DMS53 (cell line): ENCODE measurements around the gene GNA14.
"Not testable (repeated sequence)": the region's sequence is repeated elsewhere in the genome, so short reads cannot be mapped to it uniquely, and the experiment has no call there.

Source experiments
- DNase-seq: peaks from one replicate; lab custom pipeline; 2025; lab: John Stamatoyannopoulos, UW

The GNA14 gene

DNA sequence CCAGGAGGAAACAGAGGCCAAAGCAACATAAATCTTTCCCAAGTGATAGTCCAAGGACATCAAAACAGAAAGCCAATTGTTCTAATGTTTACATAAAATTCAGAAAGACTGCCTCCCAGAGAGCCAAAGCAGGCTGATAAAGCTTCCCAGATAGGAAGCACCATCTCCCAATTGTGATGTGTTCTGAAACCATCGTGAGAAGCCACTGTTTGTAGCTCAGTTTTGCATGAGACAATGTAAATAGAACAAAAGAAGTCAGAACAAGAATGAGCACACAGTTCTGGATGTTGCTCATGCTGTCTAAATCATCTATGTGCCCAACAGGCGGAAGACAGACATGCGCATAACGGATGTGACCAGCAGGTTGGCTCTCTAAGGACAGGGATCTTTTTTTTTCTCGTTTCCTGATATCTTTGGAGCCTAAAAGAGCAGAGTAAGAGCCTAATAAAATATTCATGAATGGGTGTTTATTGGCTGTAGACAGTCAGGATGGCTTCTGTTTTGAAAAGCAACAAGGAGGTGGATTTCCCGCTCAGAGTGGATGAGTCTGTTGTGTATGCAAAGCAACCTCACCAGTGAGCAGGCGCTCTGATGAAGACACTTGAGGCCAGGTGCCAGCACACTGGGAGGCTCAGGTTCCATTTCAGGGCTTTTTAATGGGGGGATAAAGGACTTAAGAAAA lies 113.6 kb downstream of the GNA14 start:
- peak; percentile 32 for DNase-seq

DNA sequence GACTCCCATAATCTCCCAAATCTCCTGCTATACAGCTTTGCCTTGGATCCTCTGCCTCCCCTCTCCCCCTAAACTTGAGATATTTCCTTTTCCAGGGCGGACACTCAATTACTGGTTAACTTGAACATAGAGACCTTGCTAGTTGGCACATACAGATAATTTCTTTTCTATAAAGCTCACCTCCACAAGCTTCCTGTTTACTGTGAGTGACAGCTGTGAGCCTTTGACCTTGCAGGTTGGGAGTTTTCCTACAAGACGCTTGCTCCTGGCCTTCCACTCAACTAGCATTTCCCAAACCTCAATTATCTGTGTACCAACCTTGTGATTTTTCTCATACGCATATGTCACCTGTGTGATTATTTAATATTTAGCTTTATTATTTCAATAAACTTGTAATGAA lies 114.5 kb downstream of the GNA14 start:
- peak; percentile 2 for DNase-seq

DNA sequence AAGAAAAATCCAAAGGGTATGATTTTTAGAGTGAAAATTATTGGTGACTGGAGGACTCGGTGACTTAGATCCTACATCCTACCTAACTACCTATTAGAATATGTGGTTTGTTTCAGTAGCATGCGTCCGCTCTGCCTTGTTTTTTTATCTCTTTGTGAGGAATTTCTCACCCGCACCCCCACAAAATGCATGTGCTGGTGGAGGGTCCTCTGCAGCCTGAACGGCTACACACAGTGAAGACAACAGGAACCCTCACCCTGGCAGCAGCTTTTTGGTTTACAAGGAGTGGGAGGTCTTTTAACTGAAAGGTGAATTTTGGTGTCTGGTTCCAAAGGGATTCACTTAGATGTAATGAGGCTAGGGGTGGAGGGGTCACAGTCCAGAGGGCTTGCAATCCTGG lies 115.5 kb downstream of the GNA14 start:
- DNase-seq, result no peak

DNA sequence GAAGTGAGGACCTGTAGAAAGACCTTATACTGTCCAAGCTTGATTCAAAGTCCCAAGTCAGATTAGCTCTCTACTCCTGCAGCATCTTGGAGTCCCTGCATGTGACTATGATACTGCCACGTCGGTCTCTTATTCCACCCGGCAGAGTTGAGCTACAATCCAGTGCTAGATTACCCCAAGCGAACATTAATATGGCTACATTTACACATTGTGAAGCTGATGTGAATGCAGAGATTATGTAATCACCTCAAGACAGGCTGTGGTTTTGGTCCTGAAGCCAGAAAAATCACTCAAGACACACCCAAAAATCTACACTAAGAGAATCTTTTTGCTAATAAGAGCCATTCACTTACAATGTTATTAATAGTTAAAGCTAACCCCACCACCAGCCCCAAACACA lies 116.7 kb downstream of the GNA14 start:
- no peak for DNase-seq

DNA sequence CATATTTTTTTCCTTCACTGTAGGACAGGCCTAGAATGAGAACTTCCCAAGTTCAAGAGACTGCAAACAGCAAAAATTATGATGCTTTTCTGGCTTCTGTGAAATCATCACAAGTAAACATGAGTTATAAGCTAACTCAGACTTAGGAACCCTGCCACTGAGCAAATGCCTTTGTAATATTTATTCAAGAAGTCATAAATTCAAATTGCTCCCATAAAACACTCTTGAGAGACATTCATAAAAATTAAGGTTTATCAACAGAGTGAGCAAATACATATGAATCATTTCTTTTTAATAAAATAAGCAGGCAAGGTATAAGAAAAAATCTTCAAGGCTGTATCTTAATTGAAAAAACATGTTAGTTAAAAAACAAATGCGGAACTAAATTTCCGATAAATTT lies 124.2 kb downstream of the GNA14 start:
- no peak for DNase-seq

DNA sequence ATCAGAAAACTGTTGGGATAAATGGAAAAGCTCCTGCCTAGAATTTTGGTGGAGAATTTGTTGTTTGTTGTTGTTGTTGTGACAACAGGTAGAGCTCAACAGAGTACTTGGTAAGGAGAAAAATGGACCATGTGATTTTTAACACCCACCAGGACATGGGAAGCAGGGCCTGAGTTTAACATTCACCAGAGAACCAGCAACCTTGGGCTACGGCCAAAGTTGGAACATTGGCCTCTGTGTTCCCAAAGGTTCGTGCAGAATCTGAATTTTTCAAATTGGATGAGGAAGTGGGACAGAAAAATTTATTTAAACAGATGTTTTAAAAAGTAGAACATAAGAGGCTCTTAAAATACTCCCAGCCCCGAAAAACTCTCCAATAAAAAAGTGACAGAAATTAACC lies 127.0 kb downstream of the GNA14 start:
- no peak for DNase-seq

DNA sequence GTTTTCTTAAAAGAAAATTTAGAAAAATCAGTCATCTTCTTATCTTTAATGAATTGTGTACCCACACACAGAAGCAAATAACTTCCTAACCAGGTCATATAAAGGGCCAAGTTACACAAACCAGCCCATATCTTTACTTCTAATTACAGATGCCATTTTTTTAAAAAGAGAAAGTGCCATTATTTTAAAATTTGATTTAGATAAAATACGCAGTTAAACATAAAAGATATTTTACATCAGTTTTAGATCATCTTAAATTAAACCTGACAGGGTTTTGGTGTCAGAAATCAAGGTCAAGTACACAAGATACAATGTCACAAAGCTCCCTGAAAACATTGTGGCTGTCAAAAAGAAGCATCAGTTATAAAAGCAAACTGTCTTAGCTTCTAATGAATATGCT lies 129.4 kb downstream of the GNA14 start:
- DNase-seq, result no peak

DNA sequence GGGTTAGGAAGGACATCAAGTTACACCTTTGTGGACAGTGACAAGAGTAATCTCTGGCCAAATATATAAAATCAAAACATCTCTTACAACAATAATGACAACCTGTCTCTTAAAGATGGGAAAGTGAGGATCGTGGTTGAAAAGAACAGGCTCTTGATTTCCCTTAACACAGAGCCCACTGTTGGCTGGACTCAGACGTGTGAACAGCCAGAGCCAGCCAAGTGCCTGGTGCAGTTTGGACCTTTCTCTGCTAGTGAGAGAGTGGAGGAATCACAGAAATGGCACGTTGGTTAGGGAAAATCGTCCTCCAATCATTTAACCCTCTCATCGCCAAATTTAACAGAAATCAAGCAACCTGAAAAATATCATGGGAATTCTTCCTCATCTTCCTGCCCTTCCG lies 131.3 kb downstream of the GNA14 start:
- no peak for DNase-seq

DNA sequence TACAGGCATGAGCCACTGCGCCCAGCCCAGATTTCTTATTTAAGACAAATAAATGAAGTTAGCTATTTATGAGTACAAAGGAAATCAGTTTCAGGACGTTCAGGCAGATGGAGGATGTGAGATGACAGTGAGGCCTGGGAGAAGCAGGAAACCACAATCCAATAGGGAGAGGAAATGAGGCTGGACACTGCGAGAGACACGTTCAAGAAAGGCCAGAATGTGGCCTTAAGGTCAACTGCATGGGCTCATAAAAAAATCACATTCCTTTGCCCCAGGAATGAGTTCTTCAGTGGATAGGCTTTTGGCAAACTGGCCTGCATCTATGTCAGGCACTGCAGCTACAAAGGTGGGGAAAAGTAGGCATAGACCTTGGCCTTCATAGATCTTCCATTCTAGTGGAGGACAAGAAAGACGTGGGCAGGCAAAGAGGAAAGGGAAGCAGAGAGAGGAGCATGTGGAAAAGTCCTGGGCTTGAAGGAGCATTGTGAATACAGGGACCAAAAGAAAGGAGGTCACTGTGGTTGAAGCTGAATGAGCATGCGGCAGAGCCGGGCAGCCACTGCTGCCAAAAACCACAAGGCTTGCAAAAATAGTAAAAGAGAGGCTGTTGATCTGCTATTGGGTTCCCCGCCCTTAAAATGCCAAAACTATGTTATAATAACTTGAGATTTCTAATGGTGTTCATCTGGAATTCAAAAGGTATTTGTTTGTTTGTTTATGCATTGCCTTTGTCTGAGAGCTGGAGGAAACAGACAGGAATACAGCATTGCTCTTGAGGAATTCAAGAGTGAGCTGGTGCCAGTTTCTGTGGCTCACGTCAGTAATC lies 133.0 kb downstream of the GNA14 start:
- no peak for DNase-seq

DNA sequence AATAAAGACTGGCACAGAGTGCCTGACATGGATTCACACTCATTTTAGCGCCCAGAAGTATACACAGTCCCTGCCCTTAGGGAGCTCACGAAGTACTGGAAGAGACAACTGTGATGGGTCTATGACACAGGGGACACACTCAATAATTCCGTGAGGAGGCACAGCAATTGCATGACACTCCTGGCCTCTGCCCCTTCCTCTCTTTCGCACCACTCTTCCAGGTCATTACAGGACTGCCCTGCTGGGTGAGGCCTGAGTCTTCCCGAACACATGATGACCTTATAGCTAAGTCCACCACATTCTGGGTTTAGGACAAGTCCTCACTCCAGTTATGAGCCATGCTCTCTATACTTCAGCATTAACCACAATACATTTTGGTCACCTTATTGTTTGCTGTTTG lies 134.7 kb downstream of the GNA14 start:
- DNase-seq, result no peak

DNA sequence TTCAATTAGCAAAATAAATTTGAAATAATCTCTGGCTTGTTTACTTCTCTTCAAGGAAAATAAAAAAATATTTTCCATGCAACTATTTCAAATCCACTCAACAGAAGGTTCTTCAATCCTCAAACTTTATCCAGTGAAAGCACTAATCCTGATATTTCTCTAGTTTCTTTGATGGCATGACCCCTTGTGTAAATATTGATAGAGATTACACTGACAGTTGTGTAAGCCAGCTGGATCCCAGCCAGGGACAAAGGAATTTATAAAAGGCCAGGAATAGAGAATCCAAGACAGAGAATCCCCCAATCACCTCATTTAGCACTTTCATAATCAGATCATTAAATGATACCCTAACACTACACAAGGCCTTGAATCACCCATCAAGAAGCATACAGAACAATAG lies 135.2 kb downstream of the GNA14 start:
- peak; percentile 78 for DNase-seq

DNA sequence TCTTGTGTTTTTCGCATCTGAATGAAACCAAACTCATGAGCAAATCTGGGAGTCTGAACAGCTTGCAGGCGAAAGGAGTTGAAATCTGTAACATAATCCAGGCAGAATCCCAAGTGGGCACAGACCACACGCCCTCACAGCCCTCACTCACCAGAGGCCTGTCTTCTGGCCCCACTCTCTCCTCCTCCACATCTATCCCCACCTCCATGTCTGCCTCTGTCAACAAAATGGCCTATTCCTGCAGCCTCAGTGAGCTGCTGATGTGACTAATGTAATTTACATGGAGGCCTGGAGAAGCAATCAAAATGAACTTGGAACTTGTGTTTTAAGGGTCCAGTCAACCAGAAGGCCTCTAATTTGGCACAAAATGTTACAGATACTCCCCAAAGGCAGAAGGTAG lies 136.6 kb downstream of the GNA14 start:
- DNase-seq, result no peak

DNA sequence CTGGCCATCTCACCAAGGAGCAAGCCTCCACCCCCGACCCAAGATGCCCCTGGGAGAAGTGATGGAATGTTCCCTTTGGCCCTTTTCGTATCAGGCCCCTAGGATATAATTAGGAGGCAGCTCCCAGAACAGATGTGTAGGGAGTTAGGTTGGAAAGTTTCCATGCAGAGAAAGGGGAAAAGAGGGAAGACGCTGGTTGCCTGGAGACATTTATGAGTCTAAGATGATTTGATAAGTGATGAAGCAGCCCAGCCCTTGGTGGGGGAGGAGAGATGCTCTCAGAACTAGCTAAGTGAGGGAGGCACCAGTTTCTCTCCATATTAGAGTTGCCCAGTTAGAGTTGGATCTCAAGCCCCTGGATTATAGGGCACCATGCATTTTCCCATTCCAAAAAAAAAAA lies 137.5 kb downstream of the GNA14 start:
- no peak for DNase-seq

DNA sequence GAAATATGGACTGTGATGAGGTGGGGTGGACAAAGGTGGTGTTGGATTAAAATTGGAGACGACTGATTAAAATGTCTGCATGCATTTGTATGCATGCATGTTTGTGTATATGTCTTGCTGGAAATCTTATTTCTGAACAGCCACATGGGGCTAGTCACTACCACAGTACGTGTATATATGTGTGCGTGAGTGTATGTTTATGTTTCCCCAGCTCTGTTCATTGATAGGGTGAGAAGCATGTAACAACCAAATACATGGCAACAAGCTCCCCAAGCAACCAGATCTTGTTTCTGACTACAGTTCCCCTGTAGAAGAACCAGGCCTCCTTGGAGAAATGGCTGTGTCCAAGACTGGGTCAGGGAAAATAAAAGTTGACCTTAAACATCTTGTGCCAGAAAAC lies 139.7 kb downstream of the GNA14 start:
- no peak for DNase-seq

DNA sequence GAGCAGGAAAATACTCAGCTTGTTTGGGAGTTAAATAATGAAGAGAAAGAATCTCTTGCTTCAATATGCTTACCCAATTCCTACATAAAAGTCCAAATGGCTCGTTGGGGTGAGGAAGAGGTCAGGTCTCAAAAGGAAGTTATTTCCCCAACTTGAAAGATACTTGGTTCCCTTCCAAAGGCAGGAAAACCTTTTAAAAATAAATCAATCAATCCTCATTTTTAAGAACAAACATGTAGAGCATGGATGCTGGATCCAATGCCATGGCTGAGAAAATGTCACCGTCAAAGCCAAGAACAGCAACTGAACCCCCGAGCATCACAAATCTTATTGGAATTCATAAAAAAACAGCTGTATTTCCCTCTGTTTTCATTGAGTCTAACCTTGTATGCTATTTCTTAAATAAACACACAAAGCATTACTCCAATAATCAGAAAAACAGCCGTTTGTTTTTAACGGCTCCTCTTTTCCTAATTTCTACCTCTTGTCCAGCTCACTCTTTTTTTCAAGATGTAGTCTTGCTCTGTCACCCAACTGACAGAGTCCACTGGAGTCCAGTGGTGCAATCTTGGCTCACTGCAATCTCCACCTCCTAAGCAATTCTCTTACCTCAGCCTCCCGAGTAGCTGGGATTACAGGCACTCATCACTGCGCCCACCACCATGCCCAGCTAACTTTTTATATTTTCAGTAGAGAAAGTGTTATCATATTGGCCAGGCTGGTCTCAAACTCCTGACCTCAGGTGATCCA lies 140.7 kb downstream of the GNA14 start:
- DNase-seq, result no peak

DNA sequence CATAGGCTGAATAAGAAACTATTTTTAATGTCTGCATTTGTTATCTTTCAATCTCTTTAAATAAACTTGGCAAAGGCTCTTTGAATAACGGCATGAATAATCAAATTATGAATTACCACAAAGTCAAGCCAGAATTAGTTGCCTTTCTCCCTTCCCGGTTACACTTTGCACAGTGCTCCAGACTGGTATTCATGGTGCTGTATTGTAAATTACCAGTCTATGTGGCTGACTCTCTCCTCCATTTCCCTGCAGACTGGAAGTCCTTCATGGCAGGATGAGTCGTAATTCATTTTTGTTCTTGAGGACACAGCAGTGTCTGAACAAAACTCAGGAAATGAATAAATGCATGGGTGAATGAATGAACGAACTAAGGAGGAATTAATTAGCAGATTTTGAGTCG lies 142.9 kb downstream of the GNA14 start:
- DNase-seq, result no peak

DNA sequence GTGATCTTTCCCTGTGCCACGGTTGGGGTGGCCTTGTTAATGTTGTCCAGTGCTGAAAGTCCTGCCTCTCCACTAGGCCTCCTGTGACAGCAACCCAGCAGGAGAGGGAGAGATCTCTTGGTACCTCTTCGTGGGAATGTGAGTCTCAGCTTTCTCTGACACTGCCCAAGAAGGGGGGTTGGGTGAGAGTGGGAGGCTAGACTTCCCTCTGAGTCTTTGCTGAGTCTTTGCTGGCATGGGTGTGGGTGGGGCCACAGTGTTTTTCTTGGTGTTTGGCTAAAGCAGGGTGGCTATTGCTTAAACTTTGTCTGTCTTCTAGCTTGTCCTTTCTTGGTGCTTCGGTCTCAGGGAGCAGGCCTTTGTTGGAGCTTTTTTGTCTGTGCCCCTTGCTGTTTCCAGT lies 145.6 kb downstream of the GNA14 start:
- DNase-seq, result no peak

DNA sequence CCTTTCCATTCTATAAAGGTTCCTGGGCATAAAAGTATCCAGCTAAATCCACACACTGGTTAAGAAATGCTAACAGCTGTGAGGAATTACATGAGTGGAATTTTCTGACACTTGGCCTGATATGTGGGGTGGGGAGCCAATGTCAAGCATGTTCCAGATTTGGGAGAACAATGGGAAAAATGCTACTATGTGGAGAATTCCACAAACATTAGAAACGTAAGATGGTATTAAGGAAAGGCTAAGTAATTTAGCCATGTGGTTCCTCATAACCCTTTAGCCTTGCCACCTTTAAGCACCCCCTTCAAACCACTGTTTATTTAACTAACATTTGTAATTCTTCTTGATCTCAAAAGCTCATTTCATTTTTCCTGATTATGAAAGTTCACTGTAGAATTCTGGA lies 149.2 kb downstream of the GNA14 start:
- DNase-seq, result no peak

DNA sequence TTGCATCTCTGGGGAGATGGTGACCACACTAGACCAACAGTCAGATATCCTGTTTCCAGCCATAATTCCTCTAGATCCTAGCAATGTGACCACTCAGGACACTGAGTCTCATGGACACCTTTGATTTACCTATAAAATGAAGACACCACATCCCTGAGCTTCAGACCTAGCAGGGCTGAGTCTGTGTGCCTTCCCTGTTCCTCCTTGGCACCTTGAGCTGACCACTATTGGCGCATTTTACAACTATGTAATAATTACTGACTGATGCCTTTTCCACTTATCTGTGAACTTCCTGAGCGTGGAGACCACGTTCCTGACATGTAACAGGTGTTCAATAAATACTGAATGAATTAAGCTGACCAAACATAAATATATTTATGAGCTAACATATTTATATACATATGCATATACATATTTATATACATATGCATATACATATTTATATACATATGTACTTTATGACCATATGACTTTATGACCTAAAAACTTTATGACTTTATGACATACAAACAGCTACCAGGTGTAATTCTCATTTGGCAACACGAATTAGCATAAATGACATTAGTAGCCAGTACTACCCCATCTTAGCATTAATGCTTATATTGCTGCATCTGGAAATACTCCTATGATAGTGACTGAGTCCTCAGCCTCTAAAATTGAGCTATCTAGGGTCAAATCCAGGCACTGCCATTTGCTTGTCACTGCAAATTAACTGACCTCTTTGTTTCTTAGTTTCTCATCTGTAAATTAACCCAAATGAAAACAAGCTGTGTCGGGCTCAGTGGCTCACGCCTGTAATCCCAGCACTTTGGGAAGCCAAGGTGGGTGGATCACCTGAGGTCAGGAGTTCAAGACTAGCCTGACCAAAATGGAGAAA lies 150.6 kb downstream of the GNA14 start:
- no peak for DNase-seq

DNA sequence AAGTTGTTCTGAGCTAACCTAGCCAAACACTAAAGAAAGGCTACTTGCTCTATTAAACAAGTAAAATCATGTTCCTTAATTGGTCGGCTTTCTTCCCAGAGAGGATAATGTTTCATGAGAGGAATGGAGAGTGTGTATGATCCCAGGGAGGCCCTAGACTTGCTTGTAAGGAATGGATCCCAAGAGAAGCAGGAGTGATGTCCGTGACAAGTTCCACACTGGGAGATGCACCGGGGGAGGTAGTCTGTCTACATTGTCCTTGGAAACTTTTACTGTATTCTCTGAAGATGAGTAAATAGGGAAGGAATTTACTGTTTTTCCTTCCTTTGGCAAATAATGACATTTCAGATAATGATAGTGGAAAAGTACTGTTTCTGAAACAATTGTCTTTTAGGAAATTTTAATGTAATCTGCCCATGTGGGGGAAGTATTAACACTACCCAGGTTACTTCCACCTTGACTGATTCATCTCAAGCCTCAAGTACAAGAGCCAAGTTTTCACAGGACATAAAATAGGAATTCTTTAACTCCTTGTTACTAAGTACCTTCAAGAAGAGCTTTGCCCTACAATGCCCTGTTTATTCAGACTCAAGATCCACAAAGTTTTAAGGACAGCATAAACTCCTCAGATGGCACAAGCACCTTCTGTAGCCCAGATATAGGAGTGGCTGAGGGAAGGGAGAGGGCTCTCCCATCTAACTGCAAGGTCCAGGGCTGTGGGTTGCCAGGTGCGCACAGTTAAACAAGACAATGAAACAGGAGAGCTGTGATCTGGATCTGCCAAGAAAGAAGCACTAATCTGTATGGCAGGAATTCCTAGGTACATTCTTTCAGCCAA lies 152.1 kb downstream of the GNA14 start:
- DNase-seq, result no peak

DNA sequence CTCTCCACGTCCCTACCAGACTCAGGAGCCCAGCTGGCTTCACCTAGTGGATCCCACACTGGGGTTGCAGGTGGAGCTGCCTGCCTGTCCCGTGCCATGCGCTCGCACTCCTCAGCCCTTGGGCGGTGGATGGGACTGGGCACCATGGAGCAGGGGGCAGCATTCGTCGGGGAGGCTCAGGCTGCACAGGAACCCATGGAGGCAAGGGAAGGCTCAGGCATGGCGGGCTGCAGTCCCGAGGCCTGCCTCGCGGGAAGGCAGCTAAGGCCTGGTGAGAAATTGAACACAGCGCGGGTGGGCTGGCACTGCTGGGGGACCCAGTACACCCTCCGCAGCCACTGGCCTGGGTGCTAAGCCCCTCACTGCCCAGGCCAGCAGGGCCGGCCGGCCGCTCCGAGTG lies 157.8 kb downstream of the GNA14 start:
- DNase-seq, result not testable (repeated sequence)
